Activated naive CD4-positive, alpha-beta T cell treated with anti-CD3 and anti-CD28 coated beads, Interleukin-2, amount 50 U/mL, for 16 hours (primary cell): ENCODE measurements around the gene FAM151A.

Experiments used
- DNase-seq: peaks from one replicate; pipeline ENCODE4 v3.0.0-alpha.2; 2020

The FAM151A gene

DNA sequence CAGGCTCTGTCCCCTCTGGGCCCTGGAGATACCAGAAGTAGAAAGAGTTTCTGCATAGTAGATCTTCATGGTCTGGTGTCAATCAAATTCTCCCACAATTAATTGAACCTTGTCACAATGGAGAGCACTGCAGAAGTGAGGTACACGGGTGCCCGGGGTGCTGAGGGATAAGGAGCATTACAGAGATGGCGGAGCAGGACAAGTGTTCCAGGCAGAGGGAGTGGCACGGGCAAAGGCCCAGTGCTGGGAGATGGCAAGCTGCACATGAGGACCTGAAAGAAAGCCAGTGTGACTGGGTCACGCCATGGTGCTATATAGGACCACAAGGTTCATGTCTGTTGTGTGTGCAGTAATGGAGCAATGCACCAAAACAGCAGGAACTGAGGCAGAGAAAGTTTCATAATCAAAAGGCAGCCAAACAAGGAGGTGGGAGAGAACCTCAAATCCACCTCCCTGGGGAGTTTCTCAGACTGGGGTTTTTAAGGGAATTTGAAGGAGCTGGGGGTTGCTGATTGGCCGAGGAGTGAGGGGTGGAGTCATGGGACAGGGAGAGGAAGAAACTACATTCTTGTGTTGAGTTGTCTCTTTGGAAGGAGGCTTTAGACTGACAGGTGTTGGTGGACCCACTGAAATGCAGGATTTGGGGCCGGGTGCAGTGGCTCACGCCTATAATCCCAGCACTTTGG, 47.6 kb downstream of the FAM151A start:
- DNase-seq = no peak

DNA sequence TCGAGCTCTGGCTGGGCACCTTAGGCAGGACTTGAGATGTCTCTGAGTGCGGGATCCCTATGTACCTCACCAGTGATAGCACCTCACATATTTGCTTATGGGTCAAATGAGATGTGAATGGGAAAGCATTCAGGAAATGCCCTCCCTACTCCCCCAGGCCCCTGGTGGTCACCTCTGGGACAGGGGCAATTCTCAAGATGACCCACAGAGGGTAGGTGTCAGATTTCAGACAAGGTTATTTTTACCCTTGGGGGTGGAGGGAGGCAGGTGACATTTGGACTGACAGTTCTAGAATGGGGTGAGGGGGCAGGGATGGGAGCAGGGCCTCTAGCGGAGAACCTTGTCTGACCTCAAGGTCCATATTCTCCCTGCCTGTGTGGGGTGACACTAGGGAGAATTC, 48.2 kb downstream of the FAM151A start:
- no peak for DNase-seq

DNA sequence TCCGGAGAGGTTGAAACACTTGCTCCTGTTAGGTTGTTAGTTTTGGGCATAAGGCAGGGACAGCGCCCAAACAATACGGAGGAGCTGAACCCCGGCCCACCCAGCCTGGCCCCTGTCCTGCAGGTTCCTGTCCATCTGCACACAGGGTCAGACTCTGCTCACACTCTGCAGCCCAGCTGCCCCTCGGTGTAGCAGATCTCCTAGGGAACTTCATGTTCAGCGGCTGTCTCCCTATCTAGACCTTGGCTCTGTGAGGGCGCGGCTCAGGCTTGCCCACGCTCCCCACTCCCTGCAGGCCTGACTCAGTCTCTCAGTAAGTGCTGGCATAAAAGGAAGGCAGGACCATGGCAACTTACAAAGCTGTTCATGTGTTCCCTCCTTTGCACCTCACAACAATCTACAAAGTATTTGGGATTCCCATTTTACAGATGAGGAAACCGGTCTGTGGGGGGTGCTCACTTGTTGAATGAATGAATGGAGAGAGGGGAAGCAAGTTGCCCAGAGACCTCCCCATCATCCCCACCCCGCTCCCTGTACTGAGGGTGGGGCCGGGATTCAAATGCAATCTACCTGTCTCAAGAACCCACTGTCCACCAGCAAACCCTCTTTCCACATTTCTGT, 49.1 kb downstream of the FAM151A start:
- DNase-seq = no peak

DNA sequence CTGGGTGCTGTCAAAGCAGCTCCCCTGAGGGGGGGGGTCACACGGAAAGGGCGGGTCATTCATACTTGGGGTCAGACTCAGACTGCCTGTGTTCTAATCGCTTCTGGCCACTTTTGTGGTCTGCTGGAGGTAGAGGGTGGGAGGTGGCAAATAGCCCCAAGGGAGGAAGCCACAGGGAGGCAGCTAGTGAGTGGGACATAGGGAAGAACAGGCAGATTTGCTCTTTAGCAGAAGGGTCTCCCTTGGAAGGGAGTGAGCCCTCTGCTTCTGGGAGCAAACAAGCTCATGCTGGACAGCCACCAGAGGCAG, 50.8 kb downstream of the FAM151A start:
- DNase-seq = no peak

DNA sequence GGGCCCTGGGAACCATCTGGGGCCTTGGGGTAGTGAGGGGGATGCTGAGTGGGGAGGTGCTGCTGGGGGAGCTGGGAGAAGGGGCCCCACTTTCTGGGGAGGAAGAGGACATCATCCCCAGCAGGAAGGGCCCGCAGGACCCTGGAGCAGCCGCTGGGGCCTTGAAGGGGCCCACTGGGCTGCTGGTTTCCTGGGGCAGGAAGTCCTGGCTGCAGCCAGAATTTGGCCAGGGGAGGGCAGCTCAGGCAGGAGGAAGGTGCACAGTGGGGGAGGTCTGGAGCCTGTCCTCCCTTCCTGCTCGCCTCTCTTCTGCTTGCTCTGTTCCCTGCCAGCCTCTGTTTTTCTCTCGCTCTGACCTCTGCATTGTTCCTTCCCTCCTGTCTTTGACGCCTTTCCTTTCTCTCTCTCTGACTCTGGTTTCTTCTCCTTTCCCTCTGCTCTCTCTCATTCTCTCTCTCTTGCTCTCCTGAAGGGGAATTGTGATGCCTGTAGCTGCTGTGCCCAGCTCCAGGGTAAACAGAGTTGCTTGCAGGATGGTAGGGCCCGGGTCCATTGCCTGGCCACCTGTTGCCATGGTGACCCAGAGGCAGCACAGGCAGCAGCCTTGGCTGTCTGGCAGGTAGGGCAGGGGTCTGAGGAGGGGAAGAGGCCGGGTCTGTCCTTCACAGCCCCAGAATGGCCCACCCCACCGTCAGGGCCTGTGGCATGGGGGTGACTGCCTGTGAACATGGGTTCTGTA, 51.4 kb downstream of the FAM151A start:
- no peak for DNase-seq

DNA sequence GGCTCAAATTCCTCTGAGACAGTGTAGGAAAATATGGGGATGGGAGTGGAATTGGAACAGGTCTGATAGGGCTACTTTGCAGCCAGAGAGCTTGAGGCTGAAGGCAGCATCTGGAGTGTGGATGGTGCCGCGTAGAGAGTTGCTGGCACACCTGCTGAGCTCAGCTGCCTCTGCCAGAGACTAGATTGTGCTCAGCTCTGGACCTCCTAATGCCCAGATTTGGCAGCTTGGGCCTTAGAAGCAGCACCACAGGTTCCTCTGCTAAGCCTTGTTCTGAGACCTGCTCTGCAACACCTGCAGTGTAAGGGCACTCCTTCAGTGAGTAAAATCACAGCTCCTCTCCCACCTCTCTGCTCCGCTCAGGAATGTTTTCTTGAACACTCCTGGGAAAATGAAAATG, 52.0 kb downstream of the FAM151A start:
- DNase-seq = no peak

DNA sequence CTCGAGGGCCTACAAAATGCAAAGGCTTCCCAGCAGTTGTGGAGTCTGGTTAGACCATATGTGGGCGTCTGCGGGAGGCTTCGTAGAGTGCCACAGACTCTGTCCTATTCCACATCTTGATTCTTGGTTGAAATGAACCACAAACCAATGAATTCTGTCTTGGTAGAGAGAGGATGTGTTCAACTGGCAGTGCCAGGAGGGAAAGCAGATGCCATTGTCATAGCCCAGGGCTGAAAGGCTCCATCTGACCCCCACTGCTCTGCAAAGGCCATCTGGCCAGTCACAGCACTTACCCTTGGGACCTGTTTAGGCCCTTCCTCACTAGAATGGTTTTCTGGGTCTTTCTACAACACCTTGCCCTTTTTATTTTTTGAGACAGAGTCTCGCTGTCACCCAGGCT, 53.2 kb downstream of the FAM151A start:
- DNase-seq = no peak

DNA sequence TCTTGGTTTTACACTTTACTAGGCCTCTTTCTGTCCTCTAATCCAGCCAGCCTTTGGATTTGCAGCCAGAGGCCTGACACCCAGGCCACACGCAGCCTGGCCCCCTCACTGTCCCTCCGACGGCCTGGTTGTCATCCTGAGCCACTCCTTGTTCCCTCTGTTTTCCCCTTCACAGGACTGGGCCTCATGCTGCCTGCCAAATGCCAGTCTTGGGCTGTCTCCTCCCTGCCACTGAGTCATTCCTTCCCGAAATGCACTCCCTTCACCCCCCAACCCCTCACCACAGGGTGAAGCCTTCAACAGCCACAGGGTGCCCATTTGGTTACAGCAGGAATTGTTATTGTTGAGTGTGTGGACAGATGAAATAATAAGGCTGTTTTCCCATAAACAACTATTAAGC, 54.0 kb downstream of the FAM151A start:
- no peak for DNase-seq

DNA sequence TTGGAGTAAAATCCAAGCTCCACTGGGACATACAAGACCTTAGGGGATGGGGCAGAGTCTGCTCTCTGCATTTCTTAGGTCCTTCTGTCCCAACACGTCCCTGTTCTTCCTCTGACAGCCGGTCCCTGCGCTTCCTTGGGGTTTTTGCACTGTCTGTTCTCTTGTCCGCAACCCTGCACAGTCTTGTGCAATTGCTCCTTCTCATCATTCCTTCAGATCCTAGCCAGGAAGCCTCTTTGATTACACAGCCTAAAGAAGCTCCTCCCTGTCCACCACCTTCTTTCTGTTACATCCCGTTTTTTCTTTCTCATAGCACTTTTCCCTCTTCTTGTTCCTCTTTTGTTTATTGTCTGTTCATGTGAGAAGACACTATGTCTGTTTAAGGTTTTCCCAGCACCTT, 55.4 kb downstream of the FAM151A start:
- no peak for DNase-seq

DNA sequence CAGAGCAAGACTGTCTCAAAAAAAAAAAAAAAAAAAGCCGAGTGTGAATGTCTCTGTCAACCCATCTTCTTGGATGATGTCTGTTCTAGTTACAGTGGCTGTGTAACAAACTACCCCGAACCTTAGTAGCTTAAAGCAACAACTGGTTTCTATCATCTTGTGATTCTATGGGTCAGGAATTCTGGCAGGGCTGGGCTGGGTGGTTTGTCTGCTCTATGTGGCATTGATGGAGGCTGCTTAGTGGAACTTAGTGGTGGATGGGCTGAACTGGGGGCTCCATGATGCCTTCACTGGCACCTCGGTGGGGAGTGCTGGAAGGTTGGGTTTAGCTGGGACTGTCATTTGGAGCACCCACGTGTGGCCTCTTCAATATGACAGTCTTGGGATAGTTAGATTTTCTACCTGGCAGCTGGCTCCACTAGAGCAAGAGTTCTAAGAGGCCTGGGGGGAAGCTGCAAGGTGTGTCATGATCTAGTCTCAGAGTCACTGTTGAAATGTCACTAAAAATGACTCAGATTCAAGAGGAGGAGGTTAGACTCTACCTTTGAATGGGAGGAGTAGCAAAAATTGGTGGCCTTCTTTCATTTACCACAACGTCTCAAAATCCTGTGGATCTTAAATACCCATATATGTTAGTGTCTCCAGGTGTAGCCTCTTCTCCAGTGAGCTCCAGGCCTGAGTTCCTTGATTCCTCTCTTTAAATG, 56.7 kb downstream of the FAM151A start:
- DNase-seq = no peak

DNA sequence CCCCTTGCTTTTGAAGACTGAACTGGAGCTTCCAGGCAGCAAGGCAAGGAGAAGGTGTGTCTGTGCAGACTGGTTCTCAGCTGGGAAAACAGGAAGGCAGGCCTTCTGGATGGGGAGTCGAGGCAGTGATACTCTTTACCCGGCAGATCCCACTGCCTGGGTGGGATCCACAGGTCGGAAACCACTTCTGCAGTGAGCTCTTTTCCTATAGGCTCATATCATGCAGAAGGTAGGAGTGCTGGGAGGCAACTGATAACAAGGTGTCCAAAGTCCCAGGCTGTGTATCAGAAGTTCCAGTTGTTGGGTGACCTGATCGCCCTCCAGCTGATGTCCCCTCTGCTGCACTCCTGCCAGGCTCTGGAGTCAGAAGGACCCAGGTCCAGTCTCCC, 58.2 kb downstream of the FAM151A start:
- no peak for DNase-seq

DNA sequence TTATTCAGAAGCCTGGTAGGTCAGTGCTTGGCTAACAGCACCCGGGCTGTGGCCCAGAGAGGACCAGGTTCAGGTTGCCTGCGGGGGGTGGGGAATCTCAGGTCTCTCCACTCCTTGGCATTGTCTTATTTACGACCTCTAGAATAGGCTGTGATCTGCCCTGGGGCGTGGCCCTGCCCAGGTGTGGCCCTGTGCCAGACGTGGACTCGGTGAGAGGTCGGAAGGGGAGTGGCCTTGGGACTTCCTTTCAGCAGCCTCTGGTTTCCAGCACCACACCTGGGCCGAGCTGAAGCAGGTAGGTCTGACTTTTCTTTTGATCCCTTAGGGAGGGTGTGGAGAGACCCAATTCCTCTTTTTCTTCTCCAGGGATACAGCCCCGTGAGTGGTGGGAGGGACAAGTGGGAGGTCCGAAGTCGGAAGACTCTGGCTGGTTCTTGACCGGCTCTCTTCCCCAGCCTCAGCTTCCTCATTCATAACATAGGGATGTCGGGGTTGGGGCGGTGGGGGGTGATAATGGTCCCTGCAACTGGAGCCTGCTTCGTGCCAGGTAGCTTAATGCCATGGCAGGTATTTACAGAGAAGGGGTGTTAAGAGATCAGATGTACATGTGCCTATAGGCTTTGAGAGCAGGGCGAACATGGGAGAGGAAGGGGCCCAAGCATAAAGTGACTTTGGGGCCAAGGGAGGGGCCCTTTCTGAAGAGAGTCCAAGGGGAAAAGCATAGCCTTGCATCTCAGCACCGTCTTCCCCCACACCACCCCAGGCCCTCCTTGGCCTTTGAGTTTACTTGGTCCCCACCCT, 58.8 kb downstream of the FAM151A start:
- DNase-seq = no peak

DNA sequence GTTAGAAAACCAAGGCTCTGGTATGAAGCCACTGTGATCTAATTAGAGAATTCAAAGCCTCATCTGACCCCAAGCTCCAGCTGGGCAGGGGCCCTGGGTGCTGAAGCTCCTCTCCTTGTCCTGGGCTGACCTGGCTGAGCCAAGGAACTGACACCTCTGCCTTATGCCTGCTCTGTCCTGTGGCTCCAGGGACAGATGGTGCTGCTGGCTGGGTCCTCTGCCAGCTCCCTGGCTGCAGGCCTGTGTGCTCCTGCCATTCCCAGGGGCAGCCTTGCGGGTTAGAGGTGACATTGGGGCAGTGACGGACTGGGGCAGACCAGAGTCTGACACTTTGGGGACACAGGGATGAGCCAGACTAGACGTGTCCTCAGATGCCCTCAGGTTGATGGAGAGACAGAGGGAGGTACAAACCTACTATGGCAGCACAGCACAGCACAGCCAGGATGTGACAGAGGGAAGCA, 63.5 kb downstream of the FAM151A start:
- DNase-seq = no peak
